TTC549 (cell line): ENCODE results near the gene C6.
"Not testable (repeated sequence)": the region's sequence is repeated elsewhere in the genome, so short reads cannot be mapped to it uniquely, and the experiment has no call there.

ENCODE experiments used
- FAIRE-seq: peaks from 2 replicates; lab custom pipeline; 2012; peaks lifted over from hg19 to GRCh38; lab: Jason Lieb, UNC

Gene C6

GRCh38 chr5:41213340-41213739 lies at the start of gene C6:
Gene C6 (minus strand): TSS chr5:41213532. CDS start chr5:41203230, 10,302 bp downstream.
- no peak for FAIRE-seq

- FAIRE-seq: no peak
Observed at GRCh38 chr5:41256400-41256799, 43.1 kb upstream of the C6 start.

GRCh38 chr5:41253109-41253508 lies 39.8 kb upstream of the C6 start:
- no peak for FAIRE-seq

GRCh38 chr5:41252036-41252435 lies 38.7 kb upstream of the C6 start:
- no peak for FAIRE-seq

- no peak for FAIRE-seq
Observed at GRCh38 chr5:41250351-41250987, 37.1 kb upstream of the C6 start.

GRCh38 chr5:41247135-41247534 lies 33.8 kb upstream of the C6 start:
- no peak for FAIRE-seq

GRCh38 chr5:41246376-41246775 lies 33.0 kb upstream of the C6 start:
- no peak for FAIRE-seq

- FAIRE-seq: no peak
Observed at GRCh38 chr5:41243558-41243957, 30.2 kb upstream of the C6 start.

- no peak for FAIRE-seq
Observed at GRCh38 chr5:41240985-41241384, 27.7 kb upstream of the C6 start.

- no peak for FAIRE-seq
Observed at GRCh38 chr5:41240390-41240789, 27.1 kb upstream of the C6 start.

GRCh38 chr5:41234475-41234874 lies 21.1 kb upstream of the C6 start:
- FAIRE-seq: no peak

GRCh38 chr5:41232797-41233196 lies 19.5 kb upstream of the C6 start:
- no peak for FAIRE-seq

GRCh38 chr5:41230276-41230675 lies 16.9 kb upstream of the C6 start:
- not testable (repeated sequence) for FAIRE-seq

GRCh38 chr5:41223962-41224361 lies 10.6 kb upstream of the C6 start:
- no peak for FAIRE-seq

GRCh38 chr5:41219658-41220269 lies 6.4 kb upstream of the C6 start:
- FAIRE-seq: no peak

GRCh38 chr5:41218929-41219657 lies 5.8 kb upstream of the C6 start:
- no peak for FAIRE-seq

GRCh38 chr5:41214182-41214581 lies 850 bp upstream of the C6 start:
- no peak for FAIRE-seq

- FAIRE-seq: no peak
Observed at GRCh38 chr5:41212935-41213334, 397 bp downstream of the C6 start.

GRCh38 chr5:41211417-41211816 lies 1.9 kb downstream of the C6 start:
- FAIRE-seq: no peak

- FAIRE-seq: not testable (repeated sequence)
Observed at GRCh38 chr5:41205475-41205874, 7.9 kb downstream of the C6 start.

GRCh38 chr5:41203033-41203432 lies 10.3 kb downstream of the C6 start:
- no peak for FAIRE-seq

GRCh38 chr5:41201082-41201772 lies 12.1 kb downstream of the C6 start:
- FAIRE-seq: no peak

- FAIRE-seq: no peak
Observed at GRCh38 chr5:41200506-41200905, 12.8 kb downstream of the C6 start.
